Mucosa of stomach (tissue), 1 donor: Measurements from ENCODE around the gene KLHL33.

Experiments
- H3K27me3 ChIP-seq: one replicate; pipeline ENCODE4 v1.7.0; 2013; ENCODE audit warnings: mild to moderate bottlenecking, low read length; ENCODE audit not compliant: control insufficient read depth, insufficient read depth
- H3K36me3 ChIP-seq: one replicate; pipeline ENCODE4 v1.7.0; 2013; ENCODE audit warnings: low read length; ENCODE audit not compliant: control insufficient read depth, insufficient read depth
- H3K4me1 ChIP-seq: one replicate; pipeline ENCODE4 v1.7.0; 2013; ENCODE audit warnings: mild to moderate bottlenecking, low read length; ENCODE audit not compliant: control insufficient read depth, insufficient read depth
- H3K4me3 ChIP-seq: one replicate; pipeline ENCODE4 v1.7.0; 2013; ENCODE audit warnings: low read length
- H3K9ac ChIP-seq: one replicate; pipeline ENCODE4 v1.7.0; 2013; ENCODE audit warnings: mild to moderate bottlenecking, low read length, moderate library complexity
- H3K9me3 ChIP-seq: one replicate; pipeline ENCODE4 v1.7.0; 2013; ENCODE audit warnings: mild to moderate bottlenecking, low read length, moderate library complexity; ENCODE audit not compliant: control insufficient read depth
- donor health status: Pancreatic carcinoma.

Gene KLHL33

DNA sequence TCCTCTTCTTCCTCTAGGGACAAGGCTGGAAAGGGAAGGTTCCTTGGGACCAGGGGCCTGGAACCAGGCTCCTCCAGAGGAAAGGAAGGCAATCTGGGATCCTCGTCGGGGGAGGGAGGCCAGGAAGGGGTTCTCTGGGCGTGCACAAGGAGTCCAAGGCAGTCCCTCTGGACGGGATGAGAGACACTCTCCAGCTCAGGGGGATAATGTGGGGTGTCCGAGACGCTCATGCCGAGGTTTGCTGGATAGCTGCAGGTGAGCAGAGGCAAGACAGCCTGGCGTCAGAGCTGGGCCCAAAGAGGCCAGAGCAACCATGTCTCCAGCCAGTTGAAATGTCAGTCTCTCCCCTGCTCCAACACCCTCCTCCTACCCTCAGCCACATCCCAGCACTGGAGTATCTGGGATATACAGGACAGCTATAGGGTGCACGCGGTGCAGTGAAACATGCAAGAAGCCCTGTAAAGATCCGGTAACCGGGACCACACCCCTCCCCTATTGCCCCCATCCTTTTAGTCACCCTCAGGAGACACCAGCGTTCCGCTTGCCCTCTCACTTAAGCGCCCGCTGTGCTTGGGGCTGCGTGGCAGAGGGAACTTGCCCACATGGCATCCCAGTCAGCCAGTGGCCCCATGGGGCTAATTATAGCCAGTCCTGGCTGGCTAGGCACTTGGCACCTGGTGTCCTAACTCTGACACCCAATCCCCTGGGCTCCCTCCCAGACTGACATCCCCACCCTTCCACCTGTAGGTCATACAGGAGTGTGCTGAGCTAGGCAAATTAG lies at the start of gene KLHL33:
TSS of gene KLHL33 (minus strand) at position 585 of the 781 bp plus-strand sequence. CDS start at position 230, 355 bp downstream.
- H3K4me1 ChIP-seq = peaks cover 10% of the 10 kb centered on the region
- H3K9me3 ChIP-seq = no peaks in the 10 kb centered on the region
- H3K9ac ChIP-seq = no peak within 1 kb of the TSS

GRCh38 chr14:20482382-20482781 lies 46.4 kb upstream of the KLHL33 start:
- no peak overlapping the region for H3K4me3 ChIP-seq
- peaks cover 16% of the 10 kb centered on the region for H3K4me1 ChIP-seq
- no peaks in the 10 kb centered on the region for H3K9me3 ChIP-seq
- no peaks in the 10 kb centered on the region for H3K27me3 ChIP-seq
- no peak overlapping the region for H3K9ac ChIP-seq
- H3K36me3 ChIP-seq = no peaks in the 10 kb centered on the region

More for the DNA sequence above, at the start of gene KLHL33:
- no peak within 1 kb of the TSS for H3K4me3 ChIP-seq
- no peaks in the 10 kb centered on the region for H3K36me3 ChIP-seq
- H3K27me3 ChIP-seq = no peaks in the 10 kb centered on the region

DNA sequence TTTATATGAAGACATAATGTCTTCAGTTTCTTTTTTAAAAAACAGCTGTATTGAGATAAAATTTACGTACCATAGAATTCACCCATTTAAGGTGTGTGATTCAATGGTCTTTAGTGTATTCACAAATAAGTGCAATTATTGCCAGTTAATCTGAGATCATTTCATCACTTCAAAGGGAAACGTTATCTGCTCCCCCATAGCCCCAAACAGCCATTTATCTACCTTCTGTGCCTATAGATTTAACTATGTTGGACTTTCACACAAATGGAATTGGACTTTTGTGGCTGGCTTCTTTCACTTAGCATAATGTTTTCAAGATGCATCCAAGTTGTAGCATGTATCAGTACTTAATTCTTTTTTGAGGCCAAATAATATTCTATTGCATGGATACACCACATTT lies 42.9 kb upstream of the KLHL33 start:
- Histone ChIP-seq H3K27me3 (no peaks in the 10 kb centered on the region), H3K36me3 (peaks cover 11% of the 10 kb centered on the region), H3K4me1 (peaks cover 24% of the 10 kb centered on the region), H3K9me3 (no peaks in the 10 kb centered on the region), H3K9ac (no peak overlapping the region), H3K4me3 (no peak overlapping the region)

DNA sequence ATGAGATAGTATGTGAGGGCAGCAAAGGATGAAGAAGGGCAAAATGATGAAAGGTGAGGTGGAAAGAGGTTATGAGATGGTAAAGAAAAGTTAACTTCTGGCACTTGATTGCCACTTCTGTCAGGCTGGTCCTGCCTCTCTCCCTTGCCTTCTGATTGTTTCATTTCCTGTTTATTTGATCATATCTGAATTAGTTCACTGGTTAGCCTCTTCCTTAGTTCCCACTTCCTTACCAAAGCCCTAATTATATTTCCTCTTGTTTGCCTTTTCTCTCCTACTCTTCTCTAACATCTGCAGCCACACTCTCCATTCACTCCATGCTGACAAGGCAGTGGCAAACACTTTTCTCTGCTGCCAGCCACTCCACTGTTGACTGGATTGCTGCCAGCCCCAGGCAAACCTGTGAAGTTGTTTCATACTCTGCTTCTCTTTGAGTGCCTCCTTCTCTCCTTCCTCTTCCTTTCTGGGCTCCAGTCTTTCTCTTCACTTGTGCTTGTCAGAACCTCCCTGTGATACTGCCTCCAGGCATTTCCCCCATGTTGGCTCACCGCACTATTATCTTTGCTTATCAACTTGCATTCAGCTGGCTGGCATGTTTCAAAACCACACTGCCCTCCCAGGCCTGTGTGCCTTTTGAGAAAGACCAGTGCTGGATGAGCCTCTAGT lies 41.4 kb upstream of the KLHL33 start:
- Histone ChIP-seq H3K4me1 (peaks cover 19% of the 10 kb centered on the region), H3K9ac (no peak overlapping the region), H3K4me3 (no peak overlapping the region), H3K9me3 (no peaks in the 10 kb centered on the region), H3K27me3 (no peaks in the 10 kb centered on the region), H3K36me3 (peaks cover 11% of the 10 kb centered on the region)

DNA sequence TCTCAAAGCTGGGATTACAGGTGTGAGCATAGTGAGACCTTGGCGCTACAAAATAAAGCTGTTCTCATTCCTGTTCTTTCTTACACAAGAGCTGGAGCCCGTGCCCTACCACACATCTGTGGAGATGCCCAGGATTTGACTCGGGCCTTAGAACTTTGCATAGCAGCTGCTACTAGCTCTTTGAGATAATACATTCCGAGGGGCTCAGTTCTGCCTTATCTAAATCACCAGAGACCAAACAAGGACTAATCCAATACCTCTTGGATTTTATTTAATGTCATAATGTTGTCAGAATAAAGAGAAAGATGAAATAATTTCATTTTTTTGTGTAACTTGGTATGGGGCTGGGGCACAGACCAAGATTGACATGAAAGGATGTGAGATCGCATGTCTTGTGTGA lies 40.8 kb upstream of the KLHL33 start:
- Histone ChIP-seq H3K4me3 (no peak overlapping the region), H3K9ac (no peak overlapping the region), H3K4me1 (peaks cover 22% of the 10 kb centered on the region), H3K9me3 (no peaks in the 10 kb centered on the region), H3K36me3 (peaks cover 11% of the 10 kb centered on the region), H3K27me3 (no peaks in the 10 kb centered on the region)

DNA sequence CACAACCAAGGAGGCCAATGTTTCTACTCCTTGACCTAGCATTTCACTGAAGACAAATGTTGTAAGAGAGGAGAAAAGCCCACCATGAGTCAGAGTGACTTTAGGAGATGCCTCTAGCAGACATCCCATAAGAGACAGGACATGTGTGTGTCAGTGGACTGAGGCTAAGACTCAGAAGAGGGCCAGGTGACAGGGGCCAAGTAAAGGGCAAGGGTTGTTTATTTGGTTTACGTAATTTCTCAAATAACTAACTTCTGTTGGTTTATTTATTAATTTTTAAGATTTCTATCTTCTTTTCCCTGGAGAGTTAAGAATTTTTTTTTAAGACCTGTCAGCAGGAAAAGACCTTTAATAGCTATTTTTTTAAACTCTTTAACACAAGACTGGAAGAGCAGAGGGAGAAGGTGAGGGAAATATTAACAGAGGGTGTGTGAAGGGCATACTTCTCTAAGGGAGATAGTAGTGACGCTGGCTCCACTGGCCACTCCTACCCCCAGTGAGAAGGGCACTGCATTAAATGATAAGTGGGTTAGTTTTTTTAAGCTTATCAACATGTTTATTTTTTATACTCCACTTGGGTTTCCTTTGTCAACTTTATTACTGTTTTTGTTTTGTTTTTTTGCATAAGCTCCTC lies 36.7 kb upstream of the KLHL33 start:
- no peaks in the 10 kb centered on the region for H3K27me3 ChIP-seq
- H3K4me1 ChIP-seq = peaks cover 33% of the 10 kb centered on the region
- no peak overlapping the region for H3K4me3 ChIP-seq
- no peaks in the 10 kb centered on the region for H3K9me3 ChIP-seq
- H3K9ac ChIP-seq = no peak overlapping the region
- H3K36me3 ChIP-seq = peaks cover 11% of the 10 kb centered on the region

GRCh38 chr14:20470603-20470901 lies 34.6 kb upstream of the KLHL33 start:
- H3K9ac ChIP-seq = peak overlapping the region; percentile 89
- H3K4me1 ChIP-seq = peaks cover 17% of the 10 kb centered on the region
- no peaks in the 10 kb centered on the region for H3K27me3 ChIP-seq
- no peaks in the 10 kb centered on the region for H3K36me3 ChIP-seq
- H3K4me3 ChIP-seq = peak overlapping the region; percentile 97
- H3K9me3 ChIP-seq = no peaks in the 10 kb centered on the region

DNA sequence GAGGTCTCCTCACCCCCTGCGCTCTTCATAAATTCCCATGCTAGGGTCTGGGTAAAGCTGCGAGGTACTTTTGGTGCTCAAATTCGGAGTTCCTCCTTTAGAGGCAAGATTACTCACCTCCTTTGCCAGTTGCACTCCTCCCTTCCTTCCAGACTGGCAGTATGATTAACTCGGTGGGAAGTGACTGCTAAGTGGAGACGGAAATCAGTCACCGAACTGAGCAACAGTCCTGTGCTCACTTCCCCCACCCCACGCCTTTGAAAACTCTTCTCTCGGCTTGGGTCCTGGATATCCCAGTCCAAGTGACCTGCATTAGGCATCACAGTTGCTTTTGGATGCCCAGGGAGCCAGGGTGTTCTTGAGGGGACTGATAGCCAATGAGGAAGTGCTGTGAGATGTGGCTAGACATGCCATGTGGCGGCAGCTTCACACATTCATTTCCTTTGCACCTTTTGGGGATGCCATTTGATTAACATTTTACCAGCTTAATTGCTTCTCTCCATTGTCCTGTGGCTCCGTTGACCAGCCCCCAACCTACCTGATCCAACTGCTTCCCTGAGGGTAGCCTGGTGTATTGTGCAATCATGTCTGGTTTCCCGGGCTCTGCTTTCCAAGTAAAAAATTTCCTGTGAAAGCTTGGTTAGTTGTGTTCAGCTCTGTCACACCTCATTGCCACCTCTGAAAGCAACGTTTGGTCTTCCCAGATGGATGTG lies 34.1 kb upstream of the KLHL33 start:
- H3K36me3 ChIP-seq = no peaks in the 10 kb centered on the region
- H3K4me1 ChIP-seq = peaks cover 17% of the 10 kb centered on the region
- H3K9me3 ChIP-seq = no peaks in the 10 kb centered on the region
- no peaks in the 10 kb centered on the region for H3K27me3 ChIP-seq
- peak overlapping the region; percentile 89 for H3K9ac ChIP-seq
- peak overlapping the region; percentile 97 for H3K4me3 ChIP-seq

GRCh38 chr14:20469242-20469889 lies 33.4 kb upstream of the KLHL33 start, which contains the start of gene PNP:
Gene PNP (plus strand): TSS chr14:20469406. CDS start chr14:20469525, 119 bp downstream.
- peaks cover 17% of the 10 kb centered on the region for H3K4me1 ChIP-seq

GRCh38 chr14:20468764-20469241 lies 32.8 kb upstream of the KLHL33 start:
- H3K9ac ChIP-seq = peak overlapping the region; percentile 89
- H3K36me3 ChIP-seq = no peaks in the 10 kb centered on the region
- H3K27me3 ChIP-seq = no peaks in the 10 kb centered on the region
- H3K4me3 ChIP-seq = peak overlapping the region; percentile 97
- H3K9me3 ChIP-seq = no peaks in the 10 kb centered on the region
- H3K4me1 ChIP-seq = peaks cover 17% of the 10 kb centered on the region

More at GRCh38 chr14:20469242-20469889, 33.4 kb upstream of the KLHL33 start, which contains the start of gene PNP:
- H3K4me3 ChIP-seq = peak within 1 kb of the TSS; percentile 97
- H3K27me3 ChIP-seq = no peaks in the 10 kb centered on the region
- H3K9me3 ChIP-seq = no peaks in the 10 kb centered on the region
- peak within 1 kb of the TSS; percentile 89 for H3K9ac ChIP-seq
- H3K36me3 ChIP-seq = no peaks in the 10 kb centered on the region
